Stimulated activated memory B cell treated with anti-CD40 and anti-IgM and Interleukin-4, amounts not matched to agents 10 μg/mL and 1 μg/mL and 100 μg/mL, for 72 hours (primary cell): Measurements from ENCODE around the gene TICAM2.
A peak's percentile ranks its signal among the peaks of the same experiment; 100 is the strongest.
"Not testable (repeated sequence)": the region's sequence is repeated elsewhere in the genome, so short reads cannot be mapped to it uniquely, and the experiment has no call there.

ENCODE experiments used
- ATAC-seq: fragments of 150-1000 bp; cut with Tn5 transposase; 2 replicates; pipeline ENCODE4 v1.10.0; 2021
- H3K27ac Mint-ChIP-seq: one replicate; pipeline ENCODE4 v1.8.0; 2022; ENCODE audit warnings: mild to moderate bottlenecking, mixed read lengths
- H3K27me3 Mint-ChIP-seq: one replicate; pipeline ENCODE4 v1.8.0; 2022; ENCODE audit warnings: mixed read lengths
- H3K36me3 Mint-ChIP-seq: one replicate; pipeline ENCODE4 v1.8.0; 2022; ENCODE audit warnings: mixed read lengths
- H3K4me1 Mint-ChIP-seq: one replicate; pipeline ENCODE4 v1.8.0; 2022; ENCODE audit warnings: mixed read lengths
- H3K4me3 Mint-ChIP-seq: one replicate; pipeline ENCODE4 v1.8.0; 2022; ENCODE audit warnings: mild to moderate bottlenecking, moderate library complexity, mixed read lengths
- H3K9me3 Mint-ChIP-seq: one replicate; pipeline ENCODE4 v1.8.0; 2022; ENCODE audit warnings: mixed read lengths

Gene TICAM2, protein sequence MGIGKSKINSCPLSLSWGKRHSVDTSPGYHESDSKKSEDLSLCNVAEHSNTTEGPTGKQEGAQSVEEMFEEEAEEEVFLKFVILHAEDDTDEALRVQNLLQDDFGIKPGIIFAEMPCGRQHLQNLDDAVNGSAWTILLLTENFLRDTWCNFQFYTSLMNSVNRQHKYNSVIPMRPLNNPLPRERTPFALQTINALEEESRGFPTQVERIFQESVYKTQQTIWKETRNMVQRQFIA

DNA sequence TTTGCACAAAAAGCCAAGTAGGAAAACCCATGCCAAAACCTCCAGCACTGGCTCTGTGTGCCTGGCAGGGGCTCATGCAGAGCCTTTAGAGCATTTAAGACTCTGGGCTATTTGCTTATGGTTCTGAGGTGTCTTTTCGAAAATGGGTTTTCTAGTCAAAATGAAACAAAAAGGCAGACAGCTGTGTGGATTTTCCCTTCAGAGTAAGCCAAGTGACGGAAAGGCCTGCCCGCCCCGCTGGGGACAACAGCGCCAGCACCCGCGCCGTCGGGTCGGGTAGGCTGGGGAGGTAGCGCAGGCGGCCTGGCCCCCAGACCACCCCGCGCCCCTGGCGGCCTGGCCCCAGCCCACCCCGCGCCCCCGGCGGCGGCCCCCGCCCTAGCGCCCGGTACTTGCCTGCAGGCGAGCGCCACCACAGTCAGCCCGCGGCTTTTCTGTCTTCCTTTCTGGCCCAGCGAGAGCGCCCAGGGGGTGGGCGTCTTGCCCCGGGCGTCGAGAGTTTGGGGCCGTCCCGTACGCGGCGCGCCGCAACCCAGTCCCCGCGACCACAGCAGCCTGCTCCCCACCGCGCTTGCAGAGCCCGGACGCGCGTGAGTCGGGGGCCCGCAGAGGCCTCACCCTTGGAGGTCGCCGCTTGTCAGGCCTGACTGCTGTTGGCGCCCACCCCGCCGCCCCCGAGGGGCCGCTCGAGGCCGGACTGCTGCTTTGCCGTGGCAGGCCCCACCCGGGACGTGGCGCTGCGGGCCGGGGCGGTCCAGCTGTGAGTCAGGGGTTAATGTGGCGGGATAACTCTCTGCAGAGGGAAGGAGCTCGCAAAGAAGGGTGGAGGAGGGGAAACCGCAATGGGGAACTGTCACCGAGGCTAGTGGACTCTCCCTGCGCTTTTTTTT is at the start of gene TICAM2:
Gene TICAM2 (minus strand): TSS at position 779 of the 890 bp plus-strand sequence. CDS start 21,223 bp downstream, outside the sequence.
- Mint-ChIP-seq H3K9me3 (no peaks in the 10 kb centered on the region), H3K4me3 (peak within 1 kb of the TSS; percentile 79), H3K4me1 (peaks cover 56% of the 10 kb centered on the region), H3K36me3 (peaks cover 6% of the 10 kb centered on the region), H3K27me3 (no peaks in the 10 kb centered on the region), H3K27ac (peak within 1 kb of the TSS; percentile 86)
- ATAC-seq, result peak; percentile 90

DNA sequence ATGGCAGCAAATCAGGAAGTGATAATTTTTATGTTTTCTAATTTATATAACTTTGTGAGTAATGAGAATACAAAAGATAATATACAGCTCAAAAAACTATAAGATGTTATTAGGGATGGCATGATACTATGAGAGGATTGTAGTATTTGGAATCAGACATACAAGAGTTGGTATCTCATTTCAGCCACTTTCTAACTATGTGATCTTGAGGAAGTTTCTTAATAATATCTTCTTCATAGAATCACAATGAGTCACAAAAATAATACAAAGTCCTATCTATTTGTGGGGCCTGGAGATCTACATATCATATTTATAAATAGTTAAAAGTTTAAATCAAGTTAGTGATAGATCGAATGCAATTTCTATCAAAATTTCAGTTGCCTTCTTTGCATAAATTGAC is 47.3 kb upstream of the TICAM2 start:
- no peaks in the 10 kb centered on the region for H3K4me1 Mint-ChIP-seq
- no peak overlapping the region for H3K27ac Mint-ChIP-seq
- H3K4me3 Mint-ChIP-seq, result no peak overlapping the region
- no peaks in the 10 kb centered on the region for H3K9me3 Mint-ChIP-seq
- H3K27me3 Mint-ChIP-seq, result peaks cover 7% of the 10 kb centered on the region
- H3K36me3 Mint-ChIP-seq, result no peaks in the 10 kb centered on the region
- no peak for ATAC-seq

DNA sequence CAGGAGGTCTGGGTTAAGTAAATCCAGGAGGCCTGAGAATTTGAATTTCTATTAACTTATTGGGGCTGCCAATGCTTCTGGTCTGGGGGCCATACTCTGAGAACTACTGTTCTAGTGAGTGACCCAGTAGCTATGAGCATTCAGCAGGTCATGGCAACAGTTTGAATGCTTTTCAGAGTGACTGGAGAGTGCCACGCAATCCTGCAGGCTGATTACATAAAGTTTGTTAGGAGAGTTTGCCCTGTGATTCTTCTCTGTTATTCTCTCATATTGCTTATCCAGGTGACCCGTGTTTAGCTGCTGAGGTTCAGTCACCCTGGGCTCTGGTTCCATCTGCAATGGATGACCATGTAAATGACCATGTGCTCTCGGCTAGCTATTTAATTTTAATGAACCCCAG is 45.8 kb upstream of the TICAM2 start:
- Mint-ChIP-seq H3K27me3 (peaks cover 20% of the 10 kb centered on the region), H3K4me1 (no peaks in the 10 kb centered on the region), H3K9me3 (no peaks in the 10 kb centered on the region), H3K36me3 (no peaks in the 10 kb centered on the region), H3K27ac (no peak overlapping the region), H3K4me3 (no peak overlapping the region)
- no peak for ATAC-seq

DNA sequence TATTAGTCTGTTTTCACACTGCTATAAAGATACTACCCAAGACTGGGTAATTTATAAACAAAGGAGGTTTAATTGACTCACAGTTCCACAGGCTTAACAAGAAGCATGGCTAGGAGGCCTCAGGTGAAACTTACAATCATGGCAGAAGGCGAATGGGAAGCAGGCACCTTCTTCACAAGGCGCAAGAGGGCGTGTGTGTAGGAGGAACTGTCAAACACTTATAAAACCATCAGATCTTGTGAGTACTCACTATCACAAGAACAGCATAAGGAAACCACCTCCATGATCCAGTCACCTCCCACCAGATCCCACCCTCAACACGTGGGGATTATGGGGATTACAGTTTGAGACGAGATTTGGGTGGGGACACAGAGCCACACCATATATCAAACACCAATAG is 43.1 kb upstream of the TICAM2 start:
- H3K9me3 Mint-ChIP-seq, H3K4me3 Mint-ChIP-seq, ATAC-seq, H3K4me1 Mint-ChIP-seq, H3K36me3 Mint-ChIP-seq, H3K27ac Mint-ChIP-seq: not testable (repeated sequence)
- peaks cover 31% of the 10 kb centered on the region for H3K27me3 Mint-ChIP-seq

DNA sequence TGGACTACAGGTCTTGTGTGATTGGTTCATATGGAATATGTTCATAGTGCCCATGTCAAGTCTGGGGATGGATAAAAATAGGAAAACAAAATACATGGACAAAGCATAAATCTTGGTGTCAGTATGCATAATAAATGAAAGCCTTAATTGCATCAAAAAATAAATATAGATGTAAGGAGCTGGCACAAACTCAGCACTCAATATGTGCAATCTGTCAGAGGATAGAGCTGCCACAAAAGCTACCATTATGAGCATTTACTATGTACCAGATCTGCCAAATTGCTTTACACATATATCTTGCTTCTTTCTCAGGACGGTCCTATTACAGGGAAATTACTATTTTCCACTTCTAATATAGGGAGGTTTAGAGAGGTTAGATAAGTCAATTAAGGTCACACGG is 41.8 kb upstream of the TICAM2 start:
- no peaks in the 10 kb centered on the region for H3K36me3 Mint-ChIP-seq
- H3K4me3 Mint-ChIP-seq, result no peak overlapping the region
- peaks cover 37% of the 10 kb centered on the region for H3K27me3 Mint-ChIP-seq
- no peaks in the 10 kb centered on the region for H3K9me3 Mint-ChIP-seq
- no peaks in the 10 kb centered on the region for H3K4me1 Mint-ChIP-seq
- ATAC-seq, result no peak
- no peak overlapping the region for H3K27ac Mint-ChIP-seq

DNA sequence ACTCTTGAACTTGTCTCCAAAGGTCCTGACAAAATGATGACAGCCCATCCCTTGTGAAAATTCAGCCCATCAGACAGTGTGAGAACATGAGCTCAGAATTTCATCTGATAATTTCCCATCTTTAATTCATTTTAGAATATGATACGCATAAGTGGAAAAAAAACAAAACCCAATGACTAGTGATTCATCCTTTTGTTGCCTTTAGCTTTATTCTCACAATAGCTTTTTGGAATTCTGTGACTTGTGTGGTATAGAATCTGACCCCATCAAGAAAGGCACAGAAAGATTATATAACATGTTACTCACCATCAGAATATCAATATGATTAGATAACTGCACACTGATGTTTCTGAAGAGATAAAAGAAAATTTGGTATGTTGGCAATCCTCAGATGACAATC is 39.7 kb upstream of the TICAM2 start:
- no peak overlapping the region for H3K4me3 Mint-ChIP-seq

DNA sequence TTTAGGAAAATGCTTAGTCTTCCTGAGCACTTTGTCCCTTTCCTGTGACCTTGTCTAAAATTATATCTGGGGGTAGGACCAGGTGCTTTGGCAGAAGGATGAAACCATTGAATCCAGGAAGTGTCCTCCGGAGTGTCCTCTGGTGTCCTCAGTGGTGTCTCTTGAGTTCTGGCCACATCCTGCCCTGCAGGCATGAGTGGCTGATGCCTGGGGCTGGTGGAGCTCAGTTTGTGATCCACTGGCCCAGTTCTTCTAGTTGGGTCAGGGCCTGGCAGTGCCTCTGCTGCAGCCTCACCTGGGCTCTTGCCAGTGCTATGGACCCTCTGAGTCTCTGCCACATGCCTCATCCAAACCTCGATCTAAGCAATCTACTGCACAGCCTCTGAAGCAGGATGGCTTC is 38.0 kb upstream of the TICAM2 start:
- no peak for ATAC-seq
- peaks cover 47% of the 10 kb centered on the region for H3K27me3 Mint-ChIP-seq
- H3K36me3 Mint-ChIP-seq, result no peaks in the 10 kb centered on the region
- H3K9me3 Mint-ChIP-seq, result no peaks in the 10 kb centered on the region
- no peak overlapping the region for H3K27ac Mint-ChIP-seq
- no peak overlapping the region for H3K4me3 Mint-ChIP-seq
- H3K4me1 Mint-ChIP-seq, result peaks cover 15% of the 10 kb centered on the region

More for the DNA sequence above, 39.7 kb upstream of the TICAM2 start:
- no peak overlapping the region for H3K27ac Mint-ChIP-seq
- ATAC-seq, result no peak
- H3K27me3 Mint-ChIP-seq, result peaks cover 37% of the 10 kb centered on the region
- H3K9me3 Mint-ChIP-seq, result no peaks in the 10 kb centered on the region
- no peaks in the 10 kb centered on the region for H3K36me3 Mint-ChIP-seq
- peaks cover 5% of the 10 kb centered on the region for H3K4me1 Mint-ChIP-seq

DNA sequence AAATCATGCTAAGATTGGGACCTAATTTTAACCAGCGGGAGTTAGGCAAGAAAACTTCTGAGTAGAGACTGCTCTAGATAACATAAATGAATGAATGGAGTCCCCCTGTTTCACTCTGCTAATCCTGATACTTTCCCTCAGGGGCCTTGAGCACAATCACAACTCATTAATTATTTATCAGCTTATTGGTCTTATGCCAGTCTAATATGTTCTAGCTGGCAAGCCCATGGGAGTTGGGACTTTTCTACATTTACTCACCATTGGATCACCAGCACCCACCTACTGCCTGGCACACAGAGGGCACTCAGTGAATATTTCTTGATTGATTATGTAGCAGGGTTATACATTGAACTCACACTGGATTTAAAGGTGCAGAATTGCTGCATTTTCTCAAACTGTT is 37.1 kb upstream of the TICAM2 start:
- no peak for ATAC-seq
- H3K4me3 Mint-ChIP-seq, result no peak overlapping the region
- no peaks in the 10 kb centered on the region for H3K36me3 Mint-ChIP-seq
- H3K27ac Mint-ChIP-seq, result no peak overlapping the region
- no peaks in the 10 kb centered on the region for H3K9me3 Mint-ChIP-seq
- H3K4me1 Mint-ChIP-seq, result peaks cover 18% of the 10 kb centered on the region
- H3K27me3 Mint-ChIP-seq, result peaks cover 38% of the 10 kb centered on the region

DNA sequence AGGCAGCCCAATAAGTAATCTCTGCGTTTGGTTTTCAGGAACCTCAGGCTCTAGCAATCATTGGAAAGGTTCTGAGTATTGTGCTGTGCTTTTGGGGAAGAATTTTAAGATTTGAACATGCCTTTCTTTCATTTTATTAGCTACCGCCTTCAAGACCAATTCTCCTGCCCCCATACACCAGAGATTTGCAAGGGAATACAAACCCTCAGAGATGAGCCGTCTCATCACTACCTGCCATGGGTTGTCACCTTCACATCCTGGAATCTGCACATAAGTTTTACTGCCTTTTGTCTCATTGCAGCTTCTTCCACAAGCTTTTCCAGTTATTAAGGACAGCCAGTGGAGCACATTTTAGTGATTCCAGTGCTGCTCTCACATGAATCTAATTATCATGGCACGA is 35.2 kb upstream of the TICAM2 start:
- no peak for ATAC-seq
- Mint-ChIP-seq H3K4me1 (peaks cover 20% of the 10 kb centered on the region), H3K4me3 (no peak overlapping the region), H3K27ac (no peak overlapping the region), H3K27me3 (peaks cover 23% of the 10 kb centered on the region), H3K36me3 (no peaks in the 10 kb centered on the region), H3K9me3 (no peaks in the 10 kb centered on the region)

DNA sequence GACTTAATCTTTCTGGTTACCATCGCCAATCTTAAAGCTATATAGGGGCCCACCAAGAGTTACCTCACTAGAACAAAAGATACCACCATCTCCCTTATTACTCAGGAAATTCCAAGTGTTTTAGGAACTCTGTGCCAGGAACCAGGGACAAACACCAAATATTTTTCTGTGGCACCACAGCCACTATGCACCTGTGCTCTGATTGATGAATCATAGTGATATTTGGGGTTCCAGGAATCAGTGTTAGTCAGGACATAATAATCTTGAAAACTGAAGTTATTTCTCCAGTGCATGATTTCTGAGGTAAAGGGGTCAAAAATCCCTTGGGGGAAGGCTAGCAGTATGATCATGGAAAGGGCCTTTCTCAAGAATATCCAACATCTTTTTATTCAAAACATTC is 33.7 kb upstream of the TICAM2 start:
- H3K9me3 Mint-ChIP-seq, result no peaks in the 10 kb centered on the region
- peaks cover 30% of the 10 kb centered on the region for H3K27me3 Mint-ChIP-seq
- H3K4me3 Mint-ChIP-seq, result no peak overlapping the region
- no peak overlapping the region for H3K27ac Mint-ChIP-seq
- peaks cover 20% of the 10 kb centered on the region for H3K4me1 Mint-ChIP-seq
- no peaks in the 10 kb centered on the region for H3K36me3 Mint-ChIP-seq
- ATAC-seq, result no peak

DNA sequence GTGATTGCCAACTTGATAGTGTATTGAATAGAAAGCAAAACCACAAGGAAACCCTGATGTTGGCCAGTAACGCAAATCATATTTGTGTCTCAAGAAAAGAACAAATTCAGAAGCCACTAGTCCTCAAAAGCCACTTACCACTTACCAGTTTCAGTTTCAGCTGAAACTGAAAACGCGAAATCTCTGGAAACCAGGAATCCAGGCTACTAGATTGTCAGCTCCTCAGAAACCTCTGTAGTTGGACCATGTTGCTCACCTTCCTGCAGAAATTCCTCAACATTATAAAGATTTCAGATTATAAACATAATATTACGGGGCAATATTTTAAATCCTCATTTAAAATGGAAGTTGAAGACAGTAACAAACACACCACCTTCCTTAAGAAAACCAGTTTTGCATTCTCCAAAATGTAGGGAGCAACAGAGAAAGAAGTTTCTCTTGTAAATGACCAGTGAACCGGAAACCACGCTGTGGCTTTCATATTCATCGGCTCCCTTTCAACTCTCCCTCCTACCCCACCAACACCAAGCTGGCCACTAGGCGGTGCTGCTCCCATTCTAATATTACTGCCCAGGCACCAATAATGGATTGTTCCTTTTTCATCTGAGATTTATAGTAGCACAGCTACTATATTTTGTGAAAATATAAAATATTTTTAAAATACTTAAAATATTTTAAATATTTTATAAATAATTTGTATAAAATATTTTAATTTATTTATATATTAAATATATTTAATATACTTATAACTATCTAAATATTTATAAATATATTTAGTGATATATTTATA is 32.3 kb upstream of the TICAM2 start:
- peaks cover 19% of the 10 kb centered on the region for H3K27me3 Mint-ChIP-seq
- H3K4me1 Mint-ChIP-seq, result peaks cover 20% of the 10 kb centered on the region
- no peaks in the 10 kb centered on the region for H3K9me3 Mint-ChIP-seq
- H3K27ac Mint-ChIP-seq, result no peak overlapping the region
- no peaks in the 10 kb centered on the region for H3K36me3 Mint-ChIP-seq
- peak overlapping the region; percentile 24 for H3K4me3 Mint-ChIP-seq
- ATAC-seq, result peak; percentile 92

DNA sequence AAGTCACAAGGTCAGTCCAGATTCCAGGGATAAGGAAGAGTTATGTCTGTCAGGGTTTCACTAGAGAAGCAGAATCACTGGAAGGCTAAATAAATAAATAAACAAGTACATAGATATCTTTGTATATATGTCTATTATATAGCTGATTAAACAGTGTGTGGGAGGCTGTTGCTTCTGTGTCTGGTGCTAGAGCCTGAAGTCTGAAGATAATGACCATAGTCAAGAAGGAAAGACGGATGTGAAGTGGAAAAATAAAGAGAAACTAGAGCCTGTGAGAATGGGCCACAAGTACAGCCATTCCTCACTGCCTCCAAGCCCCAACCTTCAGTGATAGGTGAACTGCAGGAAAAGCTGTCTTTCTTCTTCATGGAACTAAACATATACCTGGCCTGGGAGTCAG is 27.6 kb upstream of the TICAM2 start:
- no peaks in the 10 kb centered on the region for H3K9me3 Mint-ChIP-seq
- no peak for ATAC-seq
- peaks cover 9% of the 10 kb centered on the region for H3K27me3 Mint-ChIP-seq
- no peaks in the 10 kb centered on the region for H3K36me3 Mint-ChIP-seq
- peaks cover 9% of the 10 kb centered on the region for H3K4me1 Mint-ChIP-seq
- no peak overlapping the region for H3K27ac Mint-ChIP-seq
- H3K4me3 Mint-ChIP-seq, result no peak overlapping the region

DNA sequence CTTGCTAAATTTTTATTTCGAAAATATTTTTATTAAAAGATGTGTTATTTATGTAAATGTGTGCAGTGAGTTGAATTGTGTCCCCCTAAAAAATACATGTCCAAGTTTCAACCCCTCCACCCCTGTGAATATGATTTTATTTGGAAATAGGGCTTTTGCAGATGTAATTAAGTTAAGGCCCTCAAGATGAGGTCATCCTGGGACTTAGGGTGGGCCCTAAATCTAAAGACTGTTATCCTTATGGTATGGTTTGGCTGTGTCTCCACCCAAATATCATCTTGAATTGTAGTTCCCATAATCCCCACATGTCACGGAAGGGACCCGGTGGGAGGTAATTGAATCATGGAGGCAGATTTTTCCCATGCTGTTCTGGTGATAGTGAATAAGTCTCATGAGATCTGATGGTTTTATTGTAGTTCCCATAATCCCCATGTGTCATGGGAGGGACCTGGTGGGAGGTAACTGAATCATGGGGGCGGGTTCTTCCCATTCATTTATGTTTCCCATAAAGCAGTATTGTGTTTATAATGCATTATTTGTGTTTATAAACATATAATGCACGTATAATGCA is 25.1 kb upstream of the TICAM2 start:
- no peak overlapping the region for H3K27ac Mint-ChIP-seq
- peaks cover 5% of the 10 kb centered on the region for H3K4me1 Mint-ChIP-seq
- H3K4me3 Mint-ChIP-seq, result peak overlapping the region; percentile 39
- H3K27me3 Mint-ChIP-seq, result peaks cover 6% of the 10 kb centered on the region
- ATAC-seq, result no peak
- no peaks in the 10 kb centered on the region for H3K9me3 Mint-ChIP-seq
- H3K36me3 Mint-ChIP-seq, result peaks cover 5% of the 10 kb centered on the region

DNA sequence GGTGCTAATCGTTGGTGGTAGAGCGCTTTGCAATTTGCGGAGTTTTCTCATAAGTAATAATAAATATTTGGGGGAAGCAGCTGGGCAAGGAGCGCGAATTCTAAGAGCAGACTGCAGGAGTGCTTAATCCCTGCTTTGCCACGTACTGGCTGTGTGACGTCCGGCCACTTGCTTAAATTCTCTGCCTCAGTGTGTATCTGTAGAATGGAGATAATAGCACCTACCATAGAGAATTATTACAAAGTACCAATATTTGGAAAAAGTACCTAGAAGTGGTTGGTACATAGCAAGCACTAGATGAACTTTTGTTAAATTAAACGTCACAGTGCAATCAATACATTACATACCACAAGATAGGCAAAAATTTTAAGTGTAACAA is 24.2 kb upstream of the TICAM2 start:
- Mint-ChIP-seq H3K4me3 (no peak overlapping the region), H3K36me3 (peaks cover 10% of the 10 kb centered on the region), H3K27ac (no peak overlapping the region), H3K9me3 (no peaks in the 10 kb centered on the region), H3K27me3 (no peaks in the 10 kb centered on the region), H3K4me1 (peaks cover 5% of the 10 kb centered on the region)
- peak; percentile 21 for ATAC-seq
